Activated CD8-positive, alpha-beta T cell treated with anti-CD3 and anti-CD28 coated beads for 36 hours (primary cell): ENCODE results near the gene MYO10. TPM values are rescaled to one million over a fixed set of nuclear protein-coding genes. Genes with fewer than 3 reads are reported as not detected.

Experiments
- ATAC-seq: fragments of 200-7000 bp; cut with Tn5 transposase; one replicate; pipeline ENCODE4 v1.10.0; 2021; ENCODE audit warnings: mild to moderate bottlenecking, moderate library complexity
- CTCF ChIA-PET: fragments of 350-600 bp; sonication (Branson Sonifier 250); formaldehyde crosslinking; loops from one replicate; lab custom pipeline; 2021; ENCODE audit warnings: antibody characterized with exemption; lab: Charles Lee
- POLR2A ChIA-PET: fragments of 350-600 bp; sonication (Branson Sonifier 250); formaldehyde crosslinking; loops from one replicate; lab custom pipeline; 2021; ENCODE audit warnings: antibody characterized with exemption; lab: Charles Lee
- DNase-seq: peaks from one replicate; pipeline ENCODE4 v3.0.0-alpha.2; 2020
- H3K27ac Mint-ChIP-seq: one replicate; pipeline ENCODE4 v1.8.0; 2021; ENCODE audit warnings: mild to moderate bottlenecking, mixed read lengths
- H3K27me3 Mint-ChIP-seq: one replicate; pipeline ENCODE4 v1.8.0; 2021; ENCODE audit warnings: mixed read lengths
- H3K36me3 Mint-ChIP-seq: one replicate; pipeline ENCODE4 v1.8.0; 2021; ENCODE audit warnings: low read depth, mixed read lengths
- H3K4me1 Mint-ChIP-seq: one replicate; pipeline ENCODE4 v1.8.0; 2021; ENCODE audit warnings: low read depth, mixed read lengths
- H3K4me3 Mint-ChIP-seq: one replicate; pipeline ENCODE4 v1.8.0; 2021; ENCODE audit warnings: mild to moderate bottlenecking, moderate library complexity, mixed read lengths
- H3K9me3 Mint-ChIP-seq: one replicate; pipeline ENCODE4 v1.8.0; 2021; ENCODE audit warnings: mixed read lengths
- intact Hi-C: fragments of 100-400 bp; cut with micrococcal nuclease; formaldehyde crosslinking; loops from one replicate; pipeline ENCODE4 v1.10.0; 2022
- total RNA-seq, 2 experiments: library from RNA; stranded (reverse); gene quantifications; one replicate each; pipeline ENCODE4 v1.2.3, GENCODE V29; 2021
- TF ChIP-seq, protein P1 (sequence below): fragments of 200-600 bp; IDR thresholded peaks from one replicate; pipeline ENCODE4 v1.8.0; 2022; ENCODE audit warnings: antibody characterized with exemption, mild to moderate bottlenecking

The MYO10 gene
- total RNA-seq, 2 experiments from 2014 or later, result 0.09 TPM; not detected in 1

- Mint-ChIP-seq H3K36me3 (no peaks in the 10 kb centered on the region), H3K4me3 (no peak overlapping the region), H3K4me1 (no peaks in the 10 kb centered on the region), H3K27me3 (no peaks in the 10 kb centered on the region), H3K9me3 (no peaks in the 10 kb centered on the region), H3K27ac (no peak overlapping the region)
- ATAC-seq (no peak), DNase-seq (no peak)
- CTCF ChIA-PET, result no interaction called here
- TF ChIP-seq, protein P1, sequence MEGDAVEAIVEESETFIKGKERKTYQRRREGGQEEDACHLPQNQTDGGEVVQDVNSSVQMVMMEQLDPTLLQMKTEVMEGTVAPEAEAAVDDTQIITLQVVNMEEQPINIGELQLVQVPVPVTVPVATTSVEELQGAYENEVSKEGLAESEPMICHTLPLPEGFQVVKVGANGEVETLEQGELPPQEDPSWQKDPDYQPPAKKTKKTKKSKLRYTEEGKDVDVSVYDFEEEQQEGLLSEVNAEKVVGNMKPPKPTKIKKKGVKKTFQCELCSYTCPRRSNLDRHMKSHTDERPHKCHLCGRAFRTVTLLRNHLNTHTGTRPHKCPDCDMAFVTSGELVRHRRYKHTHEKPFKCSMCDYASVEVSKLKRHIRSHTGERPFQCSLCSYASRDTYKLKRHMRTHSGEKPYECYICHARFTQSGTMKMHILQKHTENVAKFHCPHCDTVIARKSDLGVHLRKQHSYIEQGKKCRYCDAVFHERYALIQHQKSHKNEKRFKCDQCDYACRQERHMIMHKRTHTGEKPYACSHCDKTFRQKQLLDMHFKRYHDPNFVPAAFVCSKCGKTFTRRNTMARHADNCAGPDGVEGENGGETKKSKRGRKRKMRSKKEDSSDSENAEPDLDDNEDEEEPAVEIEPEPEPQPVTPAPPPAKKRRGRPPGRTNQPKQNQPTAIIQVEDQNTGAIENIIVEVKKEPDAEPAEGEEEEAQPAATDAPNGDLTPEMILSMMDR, result no peak
- intact Hi-C loops, result no loop called here
- POLR2A ChIA-PET, result no interaction called here
These were observed 22.0 kb downstream of the MYO10 start for GRCh38 chr5:16914108-16914435.

DNA sequence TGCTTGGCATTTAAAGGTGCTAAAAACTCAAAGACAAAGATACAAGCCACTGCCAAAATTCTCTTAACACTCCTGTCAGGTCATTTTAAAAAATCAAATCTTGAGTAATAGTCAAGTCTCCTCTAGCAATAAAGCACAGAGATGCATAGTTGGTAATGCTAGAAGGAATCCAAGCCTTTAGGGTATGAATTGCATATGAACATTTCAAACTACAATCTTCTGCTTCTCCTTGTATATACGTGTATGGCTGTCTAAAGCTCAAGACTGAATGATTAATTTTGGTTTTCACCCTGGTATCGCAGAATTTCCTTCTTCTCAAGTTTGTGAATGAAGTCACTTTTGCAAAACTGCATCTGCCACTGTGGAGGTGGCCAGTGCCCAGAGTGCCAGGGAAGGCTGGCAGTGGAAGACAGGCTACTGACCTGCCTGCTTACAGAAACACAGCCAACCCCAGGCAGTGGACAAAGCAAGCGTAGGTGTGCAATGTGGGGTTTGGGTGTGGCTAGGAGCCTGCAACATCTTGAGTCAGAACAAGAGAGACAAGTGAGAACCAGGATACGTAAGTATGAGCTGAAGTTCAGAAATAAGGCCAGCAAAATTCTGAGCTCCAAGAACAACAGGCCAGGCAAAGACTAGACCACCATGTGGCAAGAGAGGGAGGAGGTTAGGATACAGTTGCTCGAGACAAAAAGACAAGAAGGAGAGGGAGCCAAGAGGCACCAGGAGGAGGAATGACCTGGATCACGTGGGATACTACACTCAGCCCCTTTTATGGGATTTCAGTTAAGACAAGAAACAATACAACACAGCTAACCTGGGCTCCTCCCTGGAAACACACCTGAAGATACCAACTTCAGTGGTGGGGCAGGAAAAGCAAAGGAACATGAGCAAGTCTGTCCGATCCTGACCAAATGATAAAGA, 22.6 kb downstream of the MYO10 start:
- Mint-ChIP-seq H3K36me3 (no peaks in the 10 kb centered on the region), H3K4me1 (no peaks in the 10 kb centered on the region), H3K27me3 (no peaks in the 10 kb centered on the region), H3K9me3 (peaks cover 3% of the 10 kb centered on the region), H3K4me3 (no peak overlapping the region), H3K27ac (no peak overlapping the region)
- CTCF ChIA-PET, result no interaction called here
- DNase-seq (no peak), ATAC-seq (no peak)
- POLR2A ChIA-PET, result no interaction called here
- TF ChIP-seq, protein P1, result no peak
- intact Hi-C loops, result no loop called here

- CTCF ChIA-PET, result no interaction called here
- DNase-seq, result no peak
- intact Hi-C loops, result no loop called here
- no peak overlapping the region for H3K27ac Mint-ChIP-seq
- no peak for ATAC-seq
- H3K27me3 Mint-ChIP-seq, result no peaks in the 10 kb centered on the region
- no peaks in the 10 kb centered on the region for H3K4me1 Mint-ChIP-seq
- POLR2A ChIA-PET, result no interaction called here
- peaks cover 3% of the 10 kb centered on the region for H3K9me3 Mint-ChIP-seq
- TF ChIP-seq, protein P1, result no peak
- no peaks in the 10 kb centered on the region for H3K36me3 Mint-ChIP-seq
- H3K4me3 Mint-ChIP-seq, result no peak overlapping the region
These were observed 24.0 kb downstream of the MYO10 start for GRCh38 chr5:16912080-16912479.

- CTCF ChIA-PET, result no interaction called here
- Mint-ChIP-seq H3K27ac (no peak overlapping the region), H3K4me3 (no peak overlapping the region), H3K27me3 (no peaks in the 10 kb centered on the region), H3K36me3 (no peaks in the 10 kb centered on the region), H3K9me3 (peaks cover 3% of the 10 kb centered on the region), H3K4me1 (no peaks in the 10 kb centered on the region)
- TF ChIP-seq, protein P1, result no peak
- DNase-seq (no peak), ATAC-seq (no peak)
- intact Hi-C loops, result no loop called here
- POLR2A ChIA-PET, result no interaction called here
These were observed 26.6 kb downstream of the MYO10 start for GRCh38 chr5:16909464-16909863.

DNA sequence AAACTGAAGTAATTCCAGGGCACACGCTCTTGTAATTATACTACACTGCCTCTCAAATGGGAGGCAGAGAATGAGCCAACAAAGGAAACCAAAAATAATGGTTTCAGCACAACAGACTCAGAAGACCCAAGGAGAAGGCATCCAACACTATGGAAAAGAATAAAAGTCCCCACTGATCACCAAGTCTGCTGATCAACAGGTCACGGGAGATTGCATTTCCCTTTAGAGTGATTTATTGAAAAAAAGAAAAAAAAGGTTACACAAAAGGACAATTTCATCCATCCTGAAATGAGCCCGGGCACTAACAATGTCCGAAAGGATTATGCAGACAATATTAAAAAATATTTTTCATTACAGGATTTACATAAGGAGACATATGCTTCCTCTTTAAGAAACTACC, 28.8 kb downstream of the MYO10 start:
- no peak for DNase-seq
- Mint-ChIP-seq H3K27ac (no peak overlapping the region), H3K36me3 (no peaks in the 10 kb centered on the region), H3K27me3 (no peaks in the 10 kb centered on the region), H3K9me3 (peaks cover 3% of the 10 kb centered on the region), H3K4me1 (no peaks in the 10 kb centered on the region), H3K4me3 (no peak overlapping the region)
- ChIA-PET POLR2A (no interaction called here), CTCF (no interaction called here)
- intact Hi-C loops, result no loop called here
- no peak for ATAC-seq
- TF ChIP-seq, protein P1, result no peak
